SK-N-SH (cell line): ENCODE measurements around the gene OR52E5. TPM values are rescaled to one million over a fixed set of nuclear protein-coding genes. Genes with fewer than 3 reads are reported as not detected.

Experiments used
- CTCF ChIA-PET: fragments of 300-600, 350-600 bp; formaldehyde crosslinking; extraction: SDS; loops from one replicate; lab custom pipeline; 2021; lab: Yijun Ruan, JAX
- POLR2A ChIA-PET: fragments of 350-600 bp; sonication (Branson Sonifier 250); formaldehyde crosslinking; extraction: SDS; loops from one replicate; lab custom pipeline; 2020; ENCODE audit warnings: antibody characterized with exemption, inconsistent platforms; lab: Yijun Ruan, JAX
- DNase-seq: peaks from one replicate; pipeline ENCODE4 v3.0.0; 2012
- H2AFZ ChIP-seq: fragments of 200-600 bp; sonication (generic); 2 replicates; pipeline ENCODE4 v1.8.1; 2016; ENCODE audit warnings: antibody characterized with exemption, mild to moderate bottlenecking, low read depth
- H3F3A ChIP-seq: fragments of 200-600 bp; sonication (generic); replicated peaks from 2 replicates; pipeline ENCODE3; 2016; ENCODE audit warnings: antibody characterized with exemption, mild to moderate bottlenecking; ENCODE audit not compliant: insufficient read depth
- H3K27ac ChIP-seq, 2 experiments: fragments of 200-500 bp in 1 of 2; fragments of 200-600 bp in 1 of 2; sonication (Bioruptor generic) in 1 of 2; sonication (generic), shearing (Covaris generic) in 1 of 2; 2 replicates each; pipeline versions ENCODE4 v1.5.1 to v1.6.1; 2014 to 2016; ENCODE audit warnings: low read depth in 2 of 2, inconsistent platforms in 1 of 2, low read length in 1 of 2, mild to moderate bottlenecking in 1 of 2, mixed read lengths in 1 of 2
- H3K27me3 ChIP-seq: fragments of 200-600 bp; sonication (generic), shearing (Covaris generic); 2 replicates; pipeline ENCODE4 v1.6.1; 2016; ENCODE audit warnings: mixed run types; ENCODE audit not compliant: insufficient read depth
- H3K36me3 ChIP-seq, 2 experiments: fragments of 200-500 bp in 1 of 2; fragments of 200-600 bp in 1 of 2; sonication (Bioruptor generic) in 1 of 2; sonication (generic) in 1 of 2; replicated peaks in 1 of 2; 2 replicates each; pipeline versions ENCODE3 to v1.5.1; 2014 to 2016; ENCODE audit warnings: low read length in 1 of 2, mild to moderate bottlenecking in 1 of 2; ENCODE audit not compliant: insufficient read depth in 2 of 2, control insufficient read depth in 1 of 2
- H3K4me1 ChIP-seq, 2 experiments: fragments of 200-500 bp in 1 of 2; fragments of 200-600 bp in 1 of 2; sonication (Bioruptor generic) in 1 of 2; sonication (generic), shearing (Covaris generic) in 1 of 2; 2 replicates each; pipeline versions ENCODE4 v1.5.1 to v1.6.1; 2014 to 2016; ENCODE audit warnings: low read depth in 1 of 2, low read length in 1 of 2, mixed run types in 1 of 2; ENCODE audit not compliant: insufficient read depth in 2 of 2, control insufficient read depth in 1 of 2
- H3K4me2 ChIP-seq: fragments of 200-600 bp; sonication (generic), shearing (Covaris generic); 2 replicates; pipeline ENCODE4 v1.6.1; 2017; ENCODE audit warnings: mixed run types
- H3K4me3 ChIP-seq, 2 experiments: fragments of 200-500 bp in 1 of 2; fragments of 200-600 bp in 1 of 2; sonication (Bioruptor generic) in 1 of 2; sonication (generic), shearing (Covaris generic) in 1 of 2; 2 replicates each; pipeline versions ENCODE4 v1.5.1 to v1.8.1; 2014 to 2016; ENCODE audit warnings: low read depth in 2 of 2, inconsistent platforms in 1 of 2, low read length in 1 of 2, mild to moderate bottlenecking in 1 of 2, mixed read lengths in 1 of 2, moderate library complexity in 1 of 2
- H3K79me2 ChIP-seq: fragments of 200-600 bp; sonication (generic); 2 replicates; pipeline ENCODE4 v1.8.1; 2017; ENCODE audit warnings: mild to moderate bottlenecking; ENCODE audit not compliant: insufficient read depth
- H3K9ac ChIP-seq: fragments of 200-600 bp; sonication (generic); 2 replicates; pipeline ENCODE4 v1.6.1; 2017; ENCODE audit warnings: mixed run types
- H3K9me2 ChIP-seq: fragments of 200-600 bp; sonication (generic); 2 replicates; pipeline ENCODE4 v1.6.1; 2017; ENCODE audit warnings: mixed run types
- H3K9me3 ChIP-seq: fragments of 200-600 bp; sonication (generic); 2 replicates; pipeline ENCODE4 v1.6.1; 2017; ENCODE audit warnings: mixed run types, mild to moderate bottlenecking, moderate library complexity
- H4K20me1 ChIP-seq: fragments of 200-600 bp; sonication (generic); 2 replicates; pipeline ENCODE4 v1.6.1; 2017; ENCODE audit warnings: mild to moderate bottlenecking, mixed run types; ENCODE audit not compliant: insufficient read depth
- ELF1 ChIP-seq: IDR thresholded peaks from 2 replicates; pipeline ENCODE4 v1.4.0; 2012
- EP300 ChIP-seq, 2 experiments: IDR thresholded peaks; 2 replicates each; pipeline versions ENCODE4 v1.4.0 to v1.6.1; 2012; ENCODE audit warnings: borderline replicate concordance in 1 of 2, low read depth in 1 of 2, low read length in 1 of 2
- EZH2phosphoT487 ChIP-seq: fragments of 200-600 bp; sonication (generic); IDR thresholded peaks from 2 replicates; pipeline ENCODE4 v1.6.1; 2017; ENCODE audit warnings: low read depth, mixed run types, mild to moderate bottlenecking, antibody characterized with exemption, moderate library complexity, borderline replicate concordance
- FOSL2 ChIP-seq: IDR thresholded peaks from 2 replicates; pipeline ENCODE4 v1.4.0; 2012; ENCODE audit warnings: low read depth, mild to moderate bottlenecking, moderate library complexity, borderline replicate concordance
- FOXJ3 ChIP-seq: sonication (generic); formaldehyde crosslinking; IDR thresholded peaks from 2 replicates; pipeline ENCODE4 v1.5.1; 2020; ENCODE audit warnings: mild to moderate bottlenecking, missing genetic modification reagents
- FOXM1 ChIP-seq: IDR thresholded peaks from 2 replicates; pipeline ENCODE4 v1.4.0; 2012; ENCODE audit warnings: low read depth, mild to moderate bottlenecking
- GABPA ChIP-seq: IDR thresholded peaks from 2 replicates; pipeline ENCODE4 v1.4.0; 2012; ENCODE audit warnings: low read depth, mild to moderate bottlenecking
- NRF1 ChIP-seq: IDR thresholded peaks from 2 replicates; pipeline ENCODE4 v1.6.1; 2012; ENCODE audit warnings: low read depth, mild to moderate bottlenecking, low read length
- POLR2AphosphoS5 ChIP-seq: IDR thresholded peaks from 2 replicates; pipeline ENCODE4 v1.6.1; 2012; ENCODE audit warnings: low read depth, low read length
- RCOR1 ChIP-seq: fragments of 150-350 bp; IDR thresholded peaks from 2 replicates; pipeline ENCODE4 v1.6.1; 2017; ENCODE audit warnings: antibody characterized with exemption, low read length
- REST ChIP-seq: IDR thresholded peaks from 2 replicates; pipeline ENCODE4 v1.6.1; 2012; ENCODE audit warnings: mild to moderate bottlenecking, low read depth, low read length, moderate library complexity
- RXRA ChIP-seq: IDR thresholded peaks from 2 replicates; pipeline ENCODE4 v1.4.0; 2012; ENCODE audit warnings: low read depth, mild to moderate bottlenecking, borderline replicate concordance
- TAF1 ChIP-seq: IDR thresholded peaks from 2 replicates; pipeline ENCODE4 v1.6.1; 2012; ENCODE audit warnings: low read depth, mild to moderate bottlenecking, low read length, moderate library complexity, borderline replicate concordance
- YY1 ChIP-seq: IDR thresholded peaks from 2 replicates; pipeline ENCODE4 v1.4.0; 2012; ENCODE audit warnings: low read depth, mild to moderate bottlenecking
- ZBTB33 ChIP-seq: IDR thresholded peaks from 2 replicates; pipeline ENCODE4 v1.4.0; 2012; ENCODE audit warnings: low read depth, borderline replicate concordance
- WGBS: methylation state at CpG from one replicate; pipeline ENCODE4 v1.1.6; 2017; ENCODE audit warnings: low lambda C conversion rate; 5-methylcytosine and 5-hydroxymethylcytosine counted together
- polyA plus RNA-seq, 3 experiments: library from polyadenylated mRNA; depleted of rRNA; stranded (reverse); fragments of >200 nt; gene quantifications; 2 replicates each; pipeline ENCODE4 v1.2.3, GENCODE V29; 2012

The OR52E5 gene
- polyA plus RNA-seq, 1 of the 3 experiments (the other 2 are of a cell fraction), result not detected

GRCh38 chr11:5887172-5887571 is 5.8 kb upstream of the OR52E5 start:
- no peaks in the 10 kb centered on the region for H4K20me1 ChIP-seq
- no peak overlapping the region for H3K4me3 ChIP-seq
- no peak overlapping the region for H2AFZ ChIP-seq
- TF ChIP-seq FOXM1, result no peak
- no peak for TF ChIP-seq REST
- no peak for TF ChIP-seq RCOR1
- no peak for TF ChIP-seq EP300 (IDR thresholded peaks at IDR 0.05; ENCODE audit: borderline replicate concordance in 1 of 2, low read depth in 1 of 2, low read length in 1 of 2)
- TF ChIP-seq EZH2phosphoT487, result no peak
- TF ChIP-seq POLR2AphosphoS5, result no peak
- no peak for TF ChIP-seq RXRA
- TF ChIP-seq NRF1, result no peak
- no peak for TF ChIP-seq GABPA
- no peak for TF ChIP-seq FOXJ3
- no peak for TF ChIP-seq YY1
- no peak for TF ChIP-seq ZBTB33
- TF ChIP-seq ELF1, result no peak
- no peak for TF ChIP-seq TAF1
- no peak for TF ChIP-seq FOSL2
- H3K36me3 ChIP-seq, result no peaks in the 10 kb centered on the region
- H3K4me2 ChIP-seq, result no peak overlapping the region
- no peaks in the 10 kb centered on the region for H3F3A ChIP-seq
- H3K4me1 ChIP-seq, result no peaks in the 10 kb centered on the region
- H3K27ac ChIP-seq, result no peak overlapping the region
- ChIA-PET POLR2A (no interaction called here), CTCF (no interaction called here)
- H3K9me3 ChIP-seq, result no peaks in the 10 kb centered on the region
- H3K79me2 ChIP-seq, result no peaks in the 10 kb centered on the region
- 0% methylated on average over 3 of the region's 3 CpGs for WGBS
- no peak overlapping the region for H3K9ac ChIP-seq
- H3K27me3 ChIP-seq, result no peaks in the 10 kb centered on the region
- no peaks in the 10 kb centered on the region for H3K9me2 ChIP-seq
- DNase-seq, result no peak
